ENCODE results near the gene AGPAT2.

Gene AGPAT2

GRCh38 chr9:136662326-136662655 is 25.0 kb downstream of the AGPAT2 start:
- H3K36me3 ChIP-seq (ENCODE audit: insufficient read depth, low read length) = no peaks in the 10 kb centered on the region
- TF ChIP-seq EZH2 (IDR thresholded peaks at IDR 0.05; ENCODE audit: borderline replicate concordance, low read depth, low read length, severe bottlenecking) (no peak), CTCF (IDR thresholded peaks at IDR 0.05; ENCODE audit: borderline replicate concordance, extremely low read depth, low read length, poor library complexity, severe bottlenecking) (no peak)
- peaks cover 10% of the 10 kb centered on the region for H3K27me3 ChIP-seq (ENCODE audit: insufficient read depth, low read length, poor library complexity)
- no peak overlapping the region for H3K27ac ChIP-seq (ENCODE audit: low read length)
- ATAC-seq (ENCODE audit: insufficient read depth, low read depth) (no peak), DNase-seq (no peak)
- H3K9me3 ChIP-seq (ENCODE audit: insufficient read depth, low read length, severe bottlenecking) = no peaks in the 10 kb centered on the region
- no peak overlapping the region for H2AFZ ChIP-seq (ENCODE audit: low read depth, low read length)
- H3K9ac ChIP-seq (ENCODE audit: low read depth, low read length) = no peak overlapping the region
- H4K20me1 ChIP-seq (ENCODE audit: insufficient read depth, low read length) = no peaks in the 10 kb centered on the region
- no peak overlapping the region for H3K4me3 ChIP-seq (ENCODE audit: low read depth in 1 of 2, low read length in 2 of 2)
- H3K4me2 ChIP-seq (ENCODE audit: insufficient read depth, low read length) = no peak overlapping the region
- H3K79me2 ChIP-seq (ENCODE audit: insufficient read depth, low read length) = no peaks in the 10 kb centered on the region
- H3K4me1 ChIP-seq (ENCODE audit: insufficient read depth, low read length) = peaks cover 7% of the 10 kb centered on the region

- H3K36me3 ChIP-seq (ENCODE audit: insufficient read depth, low read length) = no peaks in the 10 kb centered on the region
- H3K79me2 ChIP-seq (ENCODE audit: insufficient read depth, low read length) = no peaks in the 10 kb centered on the region
- no peak overlapping the region for H3K4me2 ChIP-seq (ENCODE audit: insufficient read depth, low read length)
- no peak for TF ChIP-seq EZH2 (IDR thresholded peaks at IDR 0.05; ENCODE audit: borderline replicate concordance, low read depth, low read length, severe bottlenecking)
- no peak for TF ChIP-seq CTCF (IDR thresholded peaks at IDR 0.05; ENCODE audit: borderline replicate concordance, extremely low read depth, low read length, poor library complexity, severe bottlenecking)
- H3K9me3 ChIP-seq (ENCODE audit: insufficient read depth, low read length, severe bottlenecking) = no peaks in the 10 kb centered on the region
- no peaks in the 10 kb centered on the region for H4K20me1 ChIP-seq (ENCODE audit: insufficient read depth, low read length)
- peaks cover 7% of the 10 kb centered on the region for H3K4me1 ChIP-seq (ENCODE audit: insufficient read depth, low read length)
- H3K27ac ChIP-seq (ENCODE audit: low read length) = no peak overlapping the region
- no peak for ATAC-seq (ENCODE audit: insufficient read depth, low read depth)
- H3K4me3 ChIP-seq (ENCODE audit: low read depth in 1 of 2, low read length in 2 of 2) = no peak overlapping the region
- DNase-seq = no peak
- no peak overlapping the region for H2AFZ ChIP-seq (ENCODE audit: low read depth, low read length)
- H3K9ac ChIP-seq (ENCODE audit: low read depth, low read length) = no peak overlapping the region
- H3K27me3 ChIP-seq (ENCODE audit: insufficient read depth, low read length, poor library complexity) = peaks cover 10% of the 10 kb centered on the region
Measured at GRCh38 chr9:136661641-136662325, 25.5 kb downstream of the AGPAT2 start.

GRCh38 chr9:136660971-136661550 is 26.2 kb downstream of the AGPAT2 start:
- Histone ChIP-seq H3K9ac (ENCODE audit: low read depth, low read length) (no peak overlapping the region), H3K4me1 (ENCODE audit: insufficient read depth, low read length) (peaks cover 7% of the 10 kb centered on the region), H3K79me2 (ENCODE audit: insufficient read depth, low read length) (no peaks in the 10 kb centered on the region), H3K36me3 (ENCODE audit: insufficient read depth, low read length) (no peaks in the 10 kb centered on the region), H2AFZ (ENCODE audit: low read depth, low read length) (no peak overlapping the region), H3K27ac (ENCODE audit: low read length) (no peak overlapping the region), H3K4me2 (ENCODE audit: insufficient read depth, low read length) (no peak overlapping the region), H3K4me3 (ENCODE audit: low read depth in 1 of 2, low read length in 2 of 2) (no peak overlapping the region), H3K9me3 (ENCODE audit: insufficient read depth, low read length, severe bottlenecking) (no peaks in the 10 kb centered on the region), H4K20me1 (ENCODE audit: insufficient read depth, low read length) (no peaks in the 10 kb centered on the region), H3K27me3 (ENCODE audit: insufficient read depth, low read length, poor library complexity) (peaks cover 10% of the 10 kb centered on the region)
- no peak for DNase-seq
- no peak for TF ChIP-seq EZH2 (IDR thresholded peaks at IDR 0.05; ENCODE audit: borderline replicate concordance, low read depth, low read length, severe bottlenecking)
- no peak for TF ChIP-seq CTCF (IDR thresholded peaks at IDR 0.05; ENCODE audit: borderline replicate concordance, extremely low read depth, low read length, poor library complexity, severe bottlenecking)
- ATAC-seq (ENCODE audit: insufficient read depth, low read depth) = no peak

Data from DND-41 (cell line).